GM13976 (cell line): ENCODE data around the gene PPP2R2D.
A peak's percentile ranks its signal among the peaks of the same experiment; 100 is the strongest.

Source experiments
- DNase-seq: peaks from one replicate; pipeline ENCODE4 v3.0.0; 2012; ENCODE audit warnings: low spot score
- in situ Hi-C: fragments of 300-500 bp; cut with MboI; formaldehyde crosslinking; loops from one replicate; pipeline ENCODE4 v1.12.0; 2022; ENCODE audit warnings: low sequenced_read_pairs, mixed read lengths, inconsistent platforms; ENCODE audit not compliant: unreplicated experiment
- TF ChIP-seq, protein P1 (sequence below): IDR thresholded peaks from 2 replicates; pipeline ENCODE4 v1.5.1; 2012; ENCODE audit warnings: borderline replicate concordance, mild to moderate bottlenecking; ENCODE audit not compliant: insufficient read depth; ENCODE audit errors: extremely low read depth, missing control alignments, control extremely low read depth

PPP2R2D gene

DNA sequence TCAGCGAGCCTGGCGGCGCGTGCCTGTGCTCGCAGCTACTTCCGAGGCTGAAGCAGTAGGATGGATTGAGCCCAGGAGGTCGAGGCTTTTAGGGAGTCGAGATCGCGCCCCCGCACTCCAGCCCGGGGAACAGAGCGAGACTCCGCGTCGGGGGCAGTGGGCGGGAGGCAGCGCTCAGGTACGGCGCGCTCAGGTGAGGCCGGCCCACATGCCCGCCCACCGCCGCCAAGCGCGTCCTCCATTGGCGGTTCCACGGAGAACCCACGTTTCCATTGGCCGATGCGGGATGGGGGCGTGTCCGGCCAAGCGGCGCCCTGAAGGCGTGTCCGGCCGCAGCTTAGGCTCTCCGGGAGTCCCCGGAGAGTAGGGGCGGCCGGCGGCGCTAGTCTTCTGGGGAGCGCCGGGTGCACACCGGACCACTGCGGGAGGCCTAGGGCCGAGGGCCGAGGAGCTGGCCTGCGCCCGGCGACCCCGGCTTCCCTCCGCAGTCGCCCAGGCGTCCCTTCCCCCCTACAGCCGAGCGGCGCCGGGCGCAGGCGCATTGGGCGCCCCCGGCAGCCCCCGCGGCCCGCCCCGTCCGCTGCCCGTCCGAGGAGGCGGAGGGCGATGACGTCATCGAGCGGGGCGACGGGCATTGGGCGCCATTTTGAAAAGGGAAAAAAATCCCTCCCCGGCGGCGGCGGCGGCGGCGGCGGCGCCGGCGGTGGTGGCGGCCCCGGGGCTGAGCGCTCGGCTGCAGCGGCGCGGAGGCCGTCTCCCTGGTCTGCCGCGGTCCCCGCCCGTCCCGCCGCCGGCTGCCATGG, at the start of gene PPP2R2D:
Gene PPP2R2D, plus strand, starts transcription at position 659 of the 803 bp plus-strand sequence. Its CDS starts 141 bp downstream, at position 800.
- in situ Hi-C loops = no loop called here
- TF ChIP-seq, protein P1, sequence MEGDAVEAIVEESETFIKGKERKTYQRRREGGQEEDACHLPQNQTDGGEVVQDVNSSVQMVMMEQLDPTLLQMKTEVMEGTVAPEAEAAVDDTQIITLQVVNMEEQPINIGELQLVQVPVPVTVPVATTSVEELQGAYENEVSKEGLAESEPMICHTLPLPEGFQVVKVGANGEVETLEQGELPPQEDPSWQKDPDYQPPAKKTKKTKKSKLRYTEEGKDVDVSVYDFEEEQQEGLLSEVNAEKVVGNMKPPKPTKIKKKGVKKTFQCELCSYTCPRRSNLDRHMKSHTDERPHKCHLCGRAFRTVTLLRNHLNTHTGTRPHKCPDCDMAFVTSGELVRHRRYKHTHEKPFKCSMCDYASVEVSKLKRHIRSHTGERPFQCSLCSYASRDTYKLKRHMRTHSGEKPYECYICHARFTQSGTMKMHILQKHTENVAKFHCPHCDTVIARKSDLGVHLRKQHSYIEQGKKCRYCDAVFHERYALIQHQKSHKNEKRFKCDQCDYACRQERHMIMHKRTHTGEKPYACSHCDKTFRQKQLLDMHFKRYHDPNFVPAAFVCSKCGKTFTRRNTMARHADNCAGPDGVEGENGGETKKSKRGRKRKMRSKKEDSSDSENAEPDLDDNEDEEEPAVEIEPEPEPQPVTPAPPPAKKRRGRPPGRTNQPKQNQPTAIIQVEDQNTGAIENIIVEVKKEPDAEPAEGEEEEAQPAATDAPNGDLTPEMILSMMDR = no peak
- DNase-seq = peak; percentile 99

DNA sequence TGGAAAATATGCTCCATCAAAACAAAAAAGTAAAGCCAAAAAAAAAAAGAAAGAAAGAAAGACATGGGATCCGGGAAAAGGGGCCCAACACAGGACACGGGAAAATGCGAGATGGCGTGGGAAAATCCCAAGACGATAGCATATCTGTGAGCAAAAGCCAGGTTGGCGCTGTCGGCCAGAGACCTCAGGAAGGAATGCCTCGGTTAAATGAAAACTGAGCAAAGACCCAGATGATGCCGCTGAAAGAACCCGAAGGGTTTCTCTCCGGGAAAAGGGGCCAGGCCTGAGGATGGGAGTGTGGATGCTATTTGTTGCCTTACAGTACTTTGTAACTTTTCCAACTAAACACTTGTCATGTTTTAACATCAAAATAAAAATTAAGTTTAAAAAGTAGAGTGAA, 49.5 kb upstream of the PPP2R2D start:
- DNase-seq = no peak
- TF ChIP-seq, protein P1 = no peak
- in situ Hi-C loops = no loop called here

DNA sequence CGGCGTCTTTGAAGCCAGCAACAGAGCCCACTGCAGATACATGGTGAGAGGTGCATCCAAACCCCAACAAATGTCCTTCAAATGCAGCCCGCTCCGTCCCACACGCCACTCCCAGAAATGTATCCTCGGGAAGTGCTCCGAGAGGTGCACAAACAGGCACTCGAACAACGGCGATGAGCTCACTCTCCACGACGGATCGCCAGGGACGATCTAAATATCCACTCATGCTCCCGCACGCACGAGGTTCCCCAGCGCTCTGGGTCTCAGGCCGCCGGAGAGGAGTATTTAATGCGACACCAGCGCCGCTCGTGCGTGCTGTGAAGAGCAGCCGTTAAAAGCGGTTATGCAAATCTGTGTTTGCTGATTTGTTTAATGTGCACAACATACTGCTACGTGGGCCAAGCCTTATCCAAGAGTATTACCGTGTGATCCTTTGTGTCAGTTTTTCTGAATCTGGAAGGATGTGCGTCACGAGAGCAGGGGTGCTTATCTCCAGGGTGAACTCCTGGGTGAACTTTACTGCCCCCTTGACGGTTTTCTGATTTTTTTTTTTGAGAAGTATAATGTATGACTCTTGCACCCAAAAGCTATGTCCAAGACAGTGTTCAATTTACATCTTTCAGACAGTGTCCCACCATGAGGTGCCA, 48.5 kb upstream of the PPP2R2D start:
- in situ Hi-C loops = no loop called here
- TF ChIP-seq, protein P1 = no peak
- no peak for DNase-seq

DNA sequence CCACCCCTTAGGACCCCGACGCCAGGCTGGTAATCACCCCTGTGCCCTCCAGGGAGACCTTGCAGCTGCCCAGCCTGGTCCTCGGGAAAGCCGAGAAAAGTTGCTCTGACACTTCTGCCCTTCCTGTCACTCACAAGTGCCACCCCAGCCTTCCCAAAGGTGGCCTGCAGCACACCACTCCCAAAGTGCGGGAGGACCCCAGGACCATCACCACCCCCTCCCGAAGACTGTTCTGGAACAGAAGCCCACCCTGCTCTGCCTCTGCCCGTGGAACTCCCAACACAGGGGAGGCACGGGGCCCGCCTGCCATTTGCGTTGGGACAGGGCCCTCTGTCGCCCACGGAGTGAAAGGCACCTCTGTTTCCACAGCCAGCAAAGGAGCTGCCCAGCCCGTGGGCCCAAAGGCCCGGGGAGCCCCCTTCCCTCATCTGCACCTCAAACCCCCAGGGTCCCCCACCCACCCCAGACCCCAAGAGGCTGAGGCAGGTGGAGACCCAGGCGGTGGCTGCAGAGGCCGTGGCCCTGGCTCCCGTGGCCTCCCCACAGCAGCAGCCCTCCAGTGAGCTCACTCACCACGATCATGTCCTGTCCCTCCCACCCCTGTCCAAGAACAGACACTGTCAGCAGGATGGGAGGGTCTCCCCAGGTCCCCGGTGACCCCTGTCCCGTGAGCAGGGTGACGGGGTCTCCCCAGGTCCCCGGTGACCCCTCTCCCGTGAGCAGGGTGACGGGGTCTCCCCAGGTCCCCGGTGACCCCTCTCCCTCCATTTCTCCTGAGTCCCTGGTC, 47.8 kb upstream of the PPP2R2D start:
- in situ Hi-C loops = no loop called here
- no peak for DNase-seq
- TF ChIP-seq, protein P1 = no peak

DNA sequence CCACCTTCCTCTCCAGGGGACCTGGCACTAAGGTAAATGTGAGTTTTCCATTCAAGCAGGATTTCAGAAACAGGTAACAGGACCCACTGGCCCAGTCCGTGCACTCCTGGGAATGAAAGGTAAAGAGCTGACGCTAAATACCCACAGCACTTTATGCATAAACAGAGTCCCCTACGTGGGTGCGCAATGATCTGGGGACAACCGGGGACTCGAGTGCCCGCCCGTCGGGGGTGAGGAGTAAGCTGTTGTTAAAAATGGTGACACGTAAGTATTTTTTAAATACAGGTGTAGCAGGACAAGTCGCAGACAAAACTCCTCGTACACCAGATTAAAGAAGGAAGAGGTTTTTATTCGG, 47.2 kb upstream of the PPP2R2D start:
- in situ Hi-C loops = no loop called here
- DNase-seq = no peak
- TF ChIP-seq, protein P1 = no peak

DNA sequence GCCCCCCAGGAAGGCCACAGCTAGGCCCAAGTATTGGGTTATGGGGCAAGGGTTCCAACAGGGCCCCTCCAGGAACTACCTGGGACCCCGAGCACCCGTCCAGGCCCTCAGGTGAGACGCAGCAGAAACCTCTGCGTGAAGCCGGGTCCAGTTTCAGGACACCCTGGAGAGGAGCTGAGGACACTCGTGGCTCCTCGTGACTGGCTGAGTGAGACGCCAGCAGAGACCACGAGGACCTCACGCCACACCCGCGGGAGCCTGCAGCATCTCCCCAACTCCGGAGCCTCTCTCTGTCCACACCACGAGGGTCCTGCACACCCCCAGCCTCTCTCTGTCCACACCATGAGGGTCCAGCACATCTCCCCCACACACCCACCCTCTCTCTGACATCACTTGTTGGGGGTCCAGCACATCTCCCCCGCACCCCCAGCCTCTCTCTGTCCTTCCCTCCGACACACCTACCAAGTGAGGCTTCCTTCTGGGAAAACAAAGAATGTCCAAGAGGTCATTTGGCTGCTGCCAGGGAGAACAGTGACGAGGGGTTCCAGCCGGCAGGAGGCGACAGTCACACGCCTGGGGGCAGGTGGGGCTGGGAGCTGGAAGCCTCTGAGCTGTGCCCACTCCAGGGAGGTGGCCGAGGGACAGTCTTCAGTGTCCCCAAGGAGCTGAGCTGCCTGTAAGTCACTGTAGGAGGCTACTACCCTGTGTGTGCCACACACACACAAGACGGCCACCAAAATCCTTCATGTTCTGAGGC, 46.1 kb upstream of the PPP2R2D start:
- TF ChIP-seq, protein P1 = no peak
- in situ Hi-C loops = no loop called here

More for the DNA sequence above, 46.1 kb upstream of the PPP2R2D start:
- no peak for DNase-seq
